ENCODE data around the gene PLEKHM3.

Gene PLEKHM3

DNA sequence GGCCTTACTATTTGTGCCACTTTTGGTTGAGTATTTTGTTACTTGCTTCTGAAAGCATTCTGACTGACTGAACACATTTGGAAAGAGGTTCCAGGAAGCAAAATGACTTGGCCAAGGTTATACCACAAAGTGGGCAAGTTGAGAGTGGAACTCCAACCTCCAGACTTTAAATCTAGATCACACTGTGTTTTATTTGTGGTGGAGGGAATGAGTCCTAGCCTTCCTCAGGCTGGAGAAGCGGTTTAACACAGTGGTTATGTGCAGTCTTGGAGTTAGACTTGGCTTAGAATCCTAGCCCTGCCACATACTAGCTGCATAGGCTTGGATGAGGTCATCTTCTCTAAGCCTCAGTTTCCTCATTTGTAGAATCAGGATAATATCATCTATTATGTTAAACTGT lies 33.4 kb downstream of the PLEKHM3 start:
- DNase-seq, result no peak

- no peak for DNase-seq
Measured at GRCh38 chr2:207990784-207991183, 34.5 kb downstream of the PLEKHM3 start.

DNA sequence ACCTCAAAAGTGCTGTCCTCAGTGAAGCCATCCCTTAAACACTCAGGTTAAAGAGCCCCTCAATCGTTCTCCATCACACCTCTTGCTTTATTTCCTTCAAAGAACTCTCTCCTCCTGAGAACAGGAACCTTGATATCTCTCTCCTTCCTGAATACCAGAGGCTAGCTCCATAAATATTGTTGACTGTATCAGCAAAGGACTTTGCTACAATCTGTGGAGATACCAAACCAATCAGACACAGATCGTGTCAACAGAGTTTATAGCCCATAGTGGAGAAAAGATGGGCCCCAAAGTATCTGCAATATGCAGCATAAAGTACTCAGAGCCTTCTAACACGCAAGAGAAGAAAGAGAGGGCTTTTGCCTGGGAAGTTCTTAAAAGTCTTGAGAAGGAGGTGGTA lies 36.4 kb downstream of the PLEKHM3 start:
- no peak for DNase-seq

- DNase-seq, result no peak
Measured at GRCh38 chr2:207987025-207987716, 38.2 kb downstream of the PLEKHM3 start.

DNA sequence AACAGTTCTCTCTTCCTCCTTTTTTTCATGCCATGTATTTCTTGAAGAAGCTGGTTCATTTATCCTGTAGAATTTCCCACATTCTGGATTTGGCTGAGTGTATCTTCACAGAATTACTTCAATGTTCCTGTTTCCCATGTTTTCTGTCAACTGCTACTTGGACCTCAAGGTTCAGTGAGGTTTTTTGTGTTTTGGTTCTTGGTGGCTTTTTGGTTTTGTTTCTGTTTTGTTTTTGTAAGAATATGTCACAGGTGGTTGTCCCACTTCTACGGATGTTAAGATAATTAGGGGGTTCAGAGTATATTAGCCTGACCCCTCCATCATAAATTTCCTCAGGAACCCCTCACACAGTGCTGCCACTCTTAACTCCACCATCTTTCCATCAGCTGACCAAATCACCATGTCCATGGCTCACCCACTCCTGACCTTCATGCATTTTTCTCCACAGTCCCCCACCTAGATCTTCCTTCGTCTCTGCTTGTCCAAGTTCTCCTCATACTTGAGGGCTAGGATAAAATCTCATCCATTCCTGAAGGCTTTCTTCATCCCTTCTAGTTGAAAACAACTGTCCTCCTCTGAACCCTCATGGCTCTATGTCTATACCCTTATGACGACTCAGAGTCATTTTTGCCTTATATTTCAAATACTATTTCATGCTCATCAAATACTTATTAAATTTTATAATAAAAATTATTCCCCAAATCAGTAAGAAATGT lies 40.4 kb downstream of the PLEKHM3 start:
- DNase-seq, result no peak

GRCh38 chr2:207983641-207984042 lies 41.7 kb downstream of the PLEKHM3 start:
- no peak for DNase-seq

DNA sequence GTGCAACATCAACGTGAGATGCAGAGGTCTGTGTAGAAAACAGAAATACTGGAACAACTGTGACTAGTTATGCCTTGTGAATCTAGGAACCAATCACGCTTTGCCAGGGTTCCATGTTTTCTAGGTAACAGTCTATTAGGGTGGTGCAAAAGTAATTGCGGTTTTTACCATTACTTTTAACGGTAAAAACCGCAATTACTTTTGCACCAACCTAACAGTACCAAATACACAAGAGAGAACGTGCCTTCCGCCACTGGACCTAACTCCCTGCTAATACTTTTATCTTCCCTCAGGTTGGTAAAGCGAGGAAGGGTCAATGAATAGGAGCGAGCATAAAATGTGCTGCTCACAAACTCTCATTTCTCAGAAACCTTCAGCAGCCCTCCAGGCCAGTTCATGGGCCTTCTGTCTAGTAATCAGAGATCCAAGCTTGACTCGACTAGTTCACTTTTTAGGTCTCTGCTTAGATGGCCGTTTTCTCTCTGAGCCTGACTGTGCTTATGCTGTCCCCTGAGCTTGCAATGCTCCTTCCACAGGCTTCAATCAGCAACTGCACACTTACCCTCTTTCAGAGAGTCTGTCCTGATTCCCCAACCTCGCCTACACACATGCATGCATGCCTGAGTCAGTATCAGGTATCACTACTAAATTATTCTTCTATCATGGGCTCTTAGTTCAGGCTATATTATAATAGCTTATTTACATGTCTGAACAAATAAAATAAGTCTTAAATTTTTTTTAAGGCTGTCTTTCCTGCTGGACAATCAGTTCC lies 47.0 kb downstream of the PLEKHM3 start:
- no peak for DNase-seq

- no peak for DNase-seq
Measured at GRCh38 chr2:207975921-207976320, 49.4 kb downstream of the PLEKHM3 start.

GRCh38 chr2:207974216-207974605 lies 51.1 kb downstream of the PLEKHM3 start:
- DNase-seq, result no peak

- DNase-seq, result no peak
Measured at GRCh38 chr2:207970826-207971180, 54.5 kb downstream of the PLEKHM3 start.

DNA sequence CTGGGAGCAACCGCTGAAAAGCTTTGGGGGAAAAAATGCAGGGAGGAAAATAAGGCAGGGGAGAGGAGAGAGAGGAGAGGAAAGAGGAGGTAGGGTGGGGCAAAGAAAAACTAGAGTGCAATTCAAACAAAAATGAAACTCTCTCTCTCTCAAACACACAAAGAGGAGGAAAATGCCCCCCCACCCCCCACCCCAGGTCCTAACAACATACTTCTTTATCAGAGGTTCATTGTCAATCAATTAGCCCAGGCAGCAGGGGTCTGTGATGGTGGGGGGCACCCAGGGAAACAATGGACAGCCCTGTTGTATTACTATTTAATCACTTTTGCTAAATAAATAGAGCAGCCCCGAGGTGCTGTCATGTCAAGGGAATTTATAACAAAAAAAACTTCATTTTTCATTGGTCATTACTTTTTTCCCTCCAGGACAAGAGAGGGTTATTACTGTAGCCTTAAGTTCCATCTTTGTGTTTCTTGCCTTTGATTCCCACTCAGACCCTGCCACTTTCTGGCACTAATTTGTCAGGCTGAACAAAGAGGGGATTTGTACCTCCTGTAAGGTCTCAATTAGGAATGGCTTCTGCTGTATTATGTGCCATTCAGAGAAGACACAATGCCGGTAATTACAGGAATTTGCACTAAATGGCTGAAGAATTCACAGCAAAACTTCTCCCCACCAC lies 55.0 kb downstream of the PLEKHM3 start:
- DNase-seq, result no peak

GRCh38 chr2:207969249-207969648 lies 56.1 kb downstream of the PLEKHM3 start:
- no peak for DNase-seq

DNA sequence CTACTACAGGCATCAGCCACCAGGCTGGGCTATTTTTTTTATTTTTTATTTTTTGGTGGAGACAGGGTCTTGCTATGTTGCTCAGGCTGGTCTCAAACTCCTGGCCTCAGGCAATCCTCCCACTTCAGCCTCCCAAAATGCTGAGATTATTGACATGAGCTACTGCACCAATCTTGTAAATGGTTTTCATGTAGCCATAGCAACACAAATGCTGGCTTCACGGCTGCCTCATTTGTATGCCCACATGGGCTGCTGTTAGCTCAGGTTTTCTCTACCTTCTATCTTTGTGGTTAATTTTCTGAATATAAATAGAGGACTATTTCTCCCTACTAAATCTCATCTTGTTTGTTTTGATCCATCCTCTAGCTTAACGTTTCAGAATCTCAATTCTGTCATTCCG lies 58.2 kb downstream of the PLEKHM3 start:
- DNase-seq, result no peak

GRCh38 chr2:207960911-207961310 lies 64.4 kb downstream of the PLEKHM3 start:
- DNase-seq, result no peak

DNA sequence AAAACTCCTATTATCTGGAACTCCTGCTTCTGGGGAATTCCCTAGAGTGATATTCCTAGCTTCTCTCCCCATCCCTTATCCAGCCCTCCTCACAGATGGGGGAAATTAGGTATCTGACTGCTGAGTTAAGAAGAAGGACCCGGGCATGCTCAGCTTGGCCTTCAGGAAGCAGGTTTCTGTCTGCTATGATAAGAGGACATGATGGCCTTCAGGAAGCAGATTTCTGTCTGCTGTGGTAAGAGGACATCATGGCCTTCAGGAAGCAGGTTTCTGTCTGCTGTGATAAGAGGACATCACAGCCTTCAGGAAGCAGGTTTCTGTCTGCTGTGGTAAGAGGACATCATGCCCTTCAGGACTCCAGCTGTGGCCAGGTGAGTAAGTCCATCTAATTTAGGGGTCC lies 65.2 kb downstream of the PLEKHM3 start:
- DNase-seq, result no peak

DNA sequence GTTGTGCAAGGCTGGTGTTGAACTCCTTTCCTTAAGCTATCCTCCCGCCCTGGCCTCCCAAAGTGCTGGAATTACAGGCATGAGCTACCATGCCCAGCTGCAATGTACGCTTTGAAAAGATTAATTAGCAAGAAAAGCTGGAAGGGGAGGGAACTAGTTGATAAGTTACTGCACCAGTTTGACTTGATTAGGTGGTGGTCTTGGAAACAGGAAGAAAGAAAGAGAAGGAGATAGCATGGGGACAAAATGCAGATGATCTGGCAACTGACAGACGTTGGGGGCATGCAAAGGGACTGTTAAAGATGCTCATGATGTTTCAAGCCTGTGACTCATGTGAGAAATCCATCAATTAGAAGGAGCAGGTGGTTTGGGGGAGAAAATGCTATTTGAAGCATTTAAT lies 68.6 kb downstream of the PLEKHM3 start:
- no peak for DNase-seq

DNA sequence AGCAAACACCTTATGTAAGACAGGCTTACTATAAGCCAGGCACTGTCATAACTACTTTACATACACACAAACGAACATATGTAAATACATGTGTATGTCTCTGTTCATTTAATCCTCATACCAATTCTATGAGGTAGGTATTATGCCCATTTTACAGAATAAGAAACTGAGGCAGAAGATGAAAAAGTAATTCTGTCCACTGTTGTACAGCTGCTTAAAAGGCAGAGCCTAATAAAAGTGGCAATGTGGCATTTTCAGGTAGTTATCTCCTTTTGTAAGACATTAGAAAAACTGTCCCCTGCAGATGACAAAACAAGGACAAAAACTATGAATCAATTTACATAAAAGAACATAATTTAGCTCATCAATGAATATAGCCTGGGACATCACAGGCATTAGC lies 69.9 kb downstream of the PLEKHM3 start:
- no peak for DNase-seq

DNA sequence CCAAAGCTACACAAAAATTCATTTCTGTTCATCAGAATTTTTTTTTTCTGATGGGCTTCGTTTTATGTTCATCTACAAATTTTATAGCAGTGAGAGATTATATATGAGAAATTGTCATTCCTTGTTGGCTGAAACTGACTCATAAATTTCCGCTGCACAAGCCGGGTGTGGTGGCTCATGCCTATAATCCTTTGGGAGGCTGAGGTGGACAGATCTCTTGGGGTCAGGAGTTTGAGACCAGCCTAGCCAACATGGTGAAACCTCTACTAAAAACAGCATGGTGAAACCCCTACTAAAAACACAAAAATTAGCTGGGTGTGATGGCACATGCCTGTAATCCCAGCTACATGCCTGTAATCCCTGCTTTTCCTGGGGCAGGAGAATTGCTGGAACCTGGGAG lies 72.0 kb downstream of the PLEKHM3 start:
- DNase-seq, result no peak

GRCh38 chr2:207952564-207953345 lies 72.6 kb downstream of the PLEKHM3 start:
- no peak for DNase-seq

GRCh38 chr2:207951734-207952470 lies 73.4 kb downstream of the PLEKHM3 start:
- DNase-seq, result no peak

GRCh38 chr2:207950761-207951114 lies 74.6 kb downstream of the PLEKHM3 start:
- DNase-seq, result no peak
